Suppressor macrophage treated with lipopolysaccharide for 1 hour (primary cell): ENCODE data around the gene OPCML.

ENCODE experiments used
- DNase-seq, 3 donors: peaks; one replicate each; pipeline ENCODE4 v3.0.0-alpha.2; 2020 to 2022

The OPCML gene

GRCh38 chr11:133408402-133408801 is 123.9 kb downstream of the OPCML start:
- DNase-seq: no peak

- DNase-seq: no peak
These were observed 125.8 kb downstream of the OPCML start for GRCh38 chr11:133406489-133406888.

GRCh38 chr11:133403900-133404299 is 128.4 kb downstream of the OPCML start:
- DNase-seq: peak in 2 of 3 donors; percentile 8 to 19

GRCh38 chr11:133402551-133402950 is 129.8 kb downstream of the OPCML start:
- no peak for DNase-seq

- DNase-seq: no peak
These were observed 132.3 kb downstream of the OPCML start for GRCh38 chr11:133399855-133400625.

GRCh38 chr11:133399294-133399693 is 133.0 kb downstream of the OPCML start:
- DNase-seq: no peak

- DNase-seq: no peak
These were observed 141.5 kb downstream of the OPCML start for GRCh38 chr11:133390803-133391202.

- DNase-seq: no peak
These were observed 143.2 kb downstream of the OPCML start for GRCh38 chr11:133388975-133389568.

- no peak for DNase-seq
These were observed 144.0 kb downstream of the OPCML start for GRCh38 chr11:133388260-133388659.

- DNase-seq: no peak
These were observed 145.4 kb downstream of the OPCML start for GRCh38 chr11:133386852-133387251.

GRCh38 chr11:133386262-133386661 is 146.0 kb downstream of the OPCML start:
- DNase-seq: no peak

- DNase-seq: no peak
These were observed 146.5 kb downstream of the OPCML start for GRCh38 chr11:133385781-133386180.

- no peak for DNase-seq
These were observed 147.6 kb downstream of the OPCML start for GRCh38 chr11:133384731-133385130.

GRCh38 chr11:133383689-133384088 is 148.6 kb downstream of the OPCML start:
- no peak for DNase-seq

- DNase-seq: no peak
These were observed 149.1 kb downstream of the OPCML start for GRCh38 chr11:133383201-133383600.

- DNase-seq: no peak
These were observed 150.0 kb downstream of the OPCML start for GRCh38 chr11:133382131-133382812.

- no peak for DNase-seq
These were observed 150.6 kb downstream of the OPCML start for GRCh38 chr11:133381761-133382130.

GRCh38 chr11:133366147-133366546 is 166.2 kb downstream of the OPCML start:
- DNase-seq: no peak

- DNase-seq: no peak
These were observed 169.4 kb downstream of the OPCML start for GRCh38 chr11:133362916-133363315.

GRCh38 chr11:133362156-133362555 is 170.1 kb downstream of the OPCML start:
- no peak for DNase-seq

GRCh38 chr11:133361689-133361994 is 170.7 kb downstream of the OPCML start:
- DNase-seq: no peak

- no peak for DNase-seq
These were observed 171.2 kb downstream of the OPCML start for GRCh38 chr11:133360860-133361688.

- DNase-seq: no peak
These were observed 177.2 kb downstream of the OPCML start for GRCh38 chr11:133355095-133355494.
